ENCODE measurements around the gene CWH43.
"Not testable (repeated sequence)": the region's sequence is repeated elsewhere in the genome, so short reads cannot be mapped to it uniquely, and the experiment has no call there.

Gene CWH43

DNA sequence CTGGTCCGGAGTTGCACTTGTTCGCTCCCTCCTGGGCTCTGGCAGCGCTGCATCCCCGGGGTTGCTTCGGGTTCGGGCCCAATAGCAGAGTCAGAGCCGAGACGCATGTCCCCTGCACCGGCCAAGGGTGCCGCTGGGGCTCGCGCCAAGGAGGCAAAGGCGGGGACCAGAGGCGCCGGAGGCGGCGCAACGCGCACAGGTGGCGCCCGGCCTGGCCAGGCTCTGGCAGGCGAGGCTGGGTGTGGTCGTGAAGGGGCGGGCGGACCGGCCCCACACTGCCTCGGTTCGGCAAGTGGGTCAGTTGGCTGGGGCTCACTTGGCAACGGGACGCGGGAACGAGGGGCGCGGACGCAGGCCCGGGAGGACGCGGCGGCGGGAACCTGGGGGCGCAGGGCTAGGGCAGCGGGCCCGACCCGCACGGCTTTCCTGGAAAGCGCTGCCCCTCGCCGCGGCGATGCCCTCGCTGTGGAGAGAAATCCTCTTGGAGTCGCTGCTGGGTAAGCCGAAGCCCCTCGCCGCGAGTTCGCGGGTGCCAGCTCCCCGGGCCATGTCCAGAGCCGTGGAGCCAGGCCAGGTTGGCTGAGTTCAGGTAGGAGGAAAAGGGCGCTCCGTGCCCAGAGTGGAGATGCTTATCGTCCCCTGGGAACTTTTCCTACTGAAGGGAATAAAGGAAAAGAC, at the start of gene CWH43:
TSS of gene CWH43 (plus strand) at position 300 of the 678 bp plus-strand sequence. CDS start at position 455, 155 bp downstream.
- DNase-seq (ENCODE audit: low read depth), result no peak

DNA sequence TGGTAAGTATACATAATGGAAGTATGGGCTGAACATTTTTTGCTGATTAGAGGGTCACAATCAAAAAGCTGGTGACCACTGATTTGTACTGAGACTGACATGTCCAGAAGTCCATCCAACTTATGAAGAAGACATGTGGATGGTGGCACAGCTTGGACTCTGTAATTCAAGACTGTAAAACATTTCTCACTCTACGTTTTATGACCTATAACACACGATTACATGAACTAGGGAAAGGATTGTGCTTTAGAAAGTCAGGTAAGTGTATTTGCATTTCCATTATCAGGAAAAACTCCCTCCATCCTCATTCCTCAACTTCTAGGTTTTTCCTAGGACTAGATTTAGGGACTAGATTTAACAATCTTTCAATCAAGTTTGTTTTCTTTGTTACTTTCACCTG, 49.0 kb upstream of the CWH43 start:
- no peak for DNase-seq (ENCODE audit: low read depth)

DNA sequence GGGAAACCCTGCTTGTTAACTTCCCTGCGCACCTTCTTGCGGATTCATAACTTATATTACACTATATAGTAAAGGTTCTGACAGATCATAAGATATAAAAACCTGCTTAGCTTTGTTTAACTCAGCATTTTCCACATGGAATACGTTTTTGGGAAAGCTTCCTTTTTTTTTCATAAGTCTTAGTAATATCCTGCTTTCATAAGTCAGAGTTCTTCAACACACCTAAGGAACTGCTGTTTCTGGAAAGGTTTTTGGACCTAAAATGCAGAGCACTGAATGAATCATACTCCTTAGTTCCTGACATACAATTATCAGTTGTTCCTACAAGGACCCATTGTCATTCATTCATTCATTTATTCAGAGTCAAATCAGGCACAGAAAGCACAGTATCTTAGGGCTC, 47.2 kb upstream of the CWH43 start:
- DNase-seq (ENCODE audit: low read depth), result no peak

DNA sequence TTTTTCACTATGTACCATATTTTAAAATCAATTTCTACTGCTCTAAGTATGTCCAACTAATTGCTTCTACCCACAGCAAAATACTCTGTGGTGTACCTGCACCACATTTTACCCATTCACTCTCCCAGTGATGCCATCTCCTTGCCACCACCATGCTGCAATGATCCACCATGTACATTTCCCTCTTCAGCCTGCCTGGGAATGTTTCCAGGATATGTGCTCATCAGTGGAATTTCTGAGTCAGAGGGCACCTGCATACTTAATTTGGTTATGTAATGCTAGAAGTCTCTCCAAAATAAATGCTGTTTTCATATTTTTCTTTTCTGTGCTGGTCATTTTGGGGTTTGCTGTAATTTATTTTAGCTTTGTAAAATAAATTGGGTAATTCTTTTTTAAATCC, 46.3 kb upstream of the CWH43 start:
- DNase-seq (ENCODE audit: low read depth), result no peak

DNA sequence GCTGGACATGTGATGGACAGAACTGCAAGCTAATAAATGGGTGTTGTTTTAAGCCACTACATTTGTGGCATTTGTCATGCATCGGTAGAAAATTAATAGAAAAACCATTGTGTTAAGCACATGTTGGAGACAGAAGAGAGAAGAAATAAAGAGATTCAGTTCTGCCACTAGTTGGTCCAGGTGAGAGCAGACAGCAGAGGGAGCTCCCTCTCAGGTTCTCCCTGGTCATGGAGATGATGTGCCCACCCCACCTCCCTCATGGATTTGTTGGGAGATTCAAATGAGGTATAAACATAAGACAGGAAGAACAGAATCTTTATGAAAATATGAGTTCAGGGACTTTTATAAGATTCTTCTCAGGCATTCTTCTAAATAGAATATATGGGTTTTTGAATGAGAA, 42.7 kb upstream of the CWH43 start:
- no peak for DNase-seq (ENCODE audit: low read depth)

DNA sequence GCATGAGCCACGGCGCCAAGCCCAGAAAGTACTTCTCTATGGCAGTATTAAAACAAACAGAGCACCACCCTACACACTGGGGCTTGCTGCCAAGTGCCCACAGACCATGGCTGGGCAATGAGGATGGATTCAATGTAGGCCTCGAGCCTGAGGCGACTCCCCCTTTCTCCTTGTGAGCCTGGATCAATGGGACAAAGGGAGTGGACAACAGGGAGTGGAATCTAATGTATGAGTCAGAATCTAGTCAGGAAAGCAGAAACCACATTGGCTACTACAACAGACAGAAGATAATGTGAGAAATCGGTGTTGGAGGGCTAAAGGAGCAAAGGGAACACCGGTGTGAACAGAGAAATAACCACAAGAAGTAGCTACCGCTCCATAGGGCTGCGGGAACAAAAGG, 41.8 kb upstream of the CWH43 start:
- no peak for DNase-seq (ENCODE audit: low read depth)

DNA sequence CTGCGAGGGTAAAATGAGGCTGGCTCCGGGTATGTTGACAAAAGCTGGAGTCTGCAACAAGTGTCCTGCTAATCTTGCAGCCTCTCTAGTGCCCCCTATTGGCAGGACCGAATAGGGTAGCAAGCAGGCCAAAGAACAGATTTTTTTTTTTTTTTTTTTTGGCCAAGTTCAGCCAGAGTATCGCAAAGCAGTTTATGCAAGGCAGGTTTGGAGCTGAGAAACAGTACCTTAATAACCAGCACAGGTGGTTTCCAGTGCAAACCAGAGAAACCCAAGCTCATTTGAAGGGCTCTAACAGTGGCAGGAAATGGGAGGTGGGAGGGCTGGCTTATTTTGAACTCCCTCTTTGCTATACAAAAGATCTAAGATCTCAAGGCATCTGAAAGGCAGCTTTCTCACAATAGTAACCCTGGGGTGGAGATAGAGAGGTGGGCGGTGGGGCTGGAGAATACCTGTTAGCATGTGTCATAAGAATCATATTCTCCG, 41.3 kb upstream of the CWH43 start:
- DNase-seq (ENCODE audit: low read depth), result peak; percentile 34

DNA sequence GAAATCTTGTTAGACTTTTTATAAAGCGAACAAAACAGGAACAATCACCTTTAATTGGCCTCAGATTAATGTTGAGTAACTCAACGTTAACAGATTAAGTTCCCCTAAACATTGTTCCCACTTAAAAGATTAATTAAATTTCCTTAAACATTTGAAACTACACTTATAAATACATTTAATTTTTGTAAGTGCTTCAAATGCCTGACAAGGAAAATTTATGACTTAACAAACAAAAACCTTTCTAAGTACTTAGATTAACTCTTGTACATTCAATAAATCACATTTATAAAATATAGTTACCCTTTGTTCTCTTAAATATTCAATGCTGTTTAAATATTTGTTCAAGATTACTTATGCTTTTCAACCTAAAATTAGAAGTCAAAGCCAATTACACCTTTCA, 40.1 kb upstream of the CWH43 start:
- DNase-seq (ENCODE audit: low read depth), result no peak

DNA sequence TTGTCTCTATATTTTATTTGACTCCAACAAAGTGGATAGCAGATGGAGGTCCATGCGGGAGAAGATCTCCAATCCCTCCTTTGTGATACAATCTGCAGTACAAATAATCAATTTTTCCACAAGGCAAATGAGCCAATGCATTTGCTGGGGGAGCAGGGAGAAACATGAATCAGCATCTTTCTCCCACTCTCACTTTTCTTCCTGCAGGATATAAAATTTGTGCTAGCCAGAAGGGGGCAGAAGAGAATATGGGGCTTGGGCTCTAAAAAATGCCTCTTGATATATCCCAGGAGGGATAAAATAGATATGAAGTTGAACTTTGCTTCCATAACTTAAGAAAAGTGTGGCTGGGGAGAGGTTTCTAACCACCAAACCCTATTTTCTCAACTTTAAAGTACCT, 38.3 kb upstream of the CWH43 start:
- DNase-seq (ENCODE audit: low read depth), result no peak

DNA sequence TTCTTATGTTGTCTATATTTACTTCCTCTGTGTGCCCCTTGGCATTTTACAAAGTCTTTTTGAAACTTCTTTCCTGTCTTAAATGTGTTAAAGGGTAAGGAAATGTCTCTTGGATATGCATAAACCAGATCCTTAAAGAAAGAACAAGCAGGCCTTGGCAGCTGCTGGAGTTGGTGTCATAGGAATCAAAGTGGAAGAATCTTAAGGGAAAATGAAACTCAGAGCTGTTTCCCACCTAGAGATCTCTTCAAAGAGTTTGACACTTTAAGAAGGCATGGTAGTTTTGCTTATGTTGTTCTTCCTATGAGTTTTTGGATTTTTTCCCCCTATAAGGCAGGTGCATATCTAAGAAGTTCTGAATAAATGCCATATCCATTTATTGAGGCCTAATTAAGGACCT, 37.0 kb upstream of the CWH43 start:
- DNase-seq (ENCODE audit: low read depth), result no peak

DNA sequence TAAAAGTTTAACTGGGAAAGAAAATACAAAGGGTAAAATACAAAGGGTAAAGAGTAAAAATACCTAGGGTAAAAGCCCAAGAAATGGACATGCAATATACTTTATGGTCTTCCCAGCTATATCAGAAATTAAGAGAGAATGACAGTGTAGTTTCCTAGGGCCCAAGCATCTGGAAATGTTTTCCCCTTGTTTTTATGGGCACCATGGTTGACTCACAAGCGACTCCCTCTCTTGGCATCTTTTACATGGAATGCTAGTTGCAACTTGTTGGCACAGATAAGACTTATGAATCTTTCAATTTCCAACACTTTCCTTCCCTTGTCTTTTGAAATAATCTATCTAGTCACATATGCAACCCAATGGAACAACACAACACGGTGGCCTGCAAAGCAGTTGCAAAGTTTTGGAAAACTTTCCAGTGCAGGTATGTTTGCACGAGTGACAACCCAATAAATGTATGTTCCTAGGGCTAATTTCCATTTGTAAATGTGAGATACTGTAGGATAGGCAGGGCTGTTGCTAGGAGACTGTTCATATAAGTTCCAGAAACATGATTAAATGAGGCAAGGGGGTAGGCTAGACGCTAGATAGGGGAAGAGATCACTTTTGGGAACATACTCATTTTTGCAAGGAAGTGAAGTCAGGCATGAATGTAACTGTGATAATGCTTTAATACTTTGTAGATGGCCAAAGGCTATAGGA, 36.4 kb upstream of the CWH43 start:
- DNase-seq (ENCODE audit: low read depth), result no peak

DNA sequence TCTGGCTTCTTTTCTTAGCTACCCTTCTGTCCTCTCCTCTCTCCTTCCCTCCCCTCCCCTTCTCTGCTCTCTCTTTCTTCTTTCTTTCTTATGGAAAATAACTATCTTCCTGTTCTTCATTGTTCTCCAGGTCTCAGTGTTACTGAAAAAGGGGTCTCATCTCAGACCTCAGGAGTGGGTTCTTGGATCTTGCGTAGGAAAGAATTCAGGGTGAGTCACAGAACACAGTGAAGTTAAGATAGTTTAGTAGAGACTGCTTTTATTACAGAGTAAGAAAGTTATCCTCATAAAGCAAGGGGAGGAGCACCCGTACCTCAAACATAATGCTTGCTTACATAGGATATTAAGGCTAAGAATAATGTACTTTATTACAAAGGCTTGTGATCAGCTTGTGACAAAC, 31.8 kb upstream of the CWH43 start:
- DNase-seq (ENCODE audit: low read depth), result no peak

DNA sequence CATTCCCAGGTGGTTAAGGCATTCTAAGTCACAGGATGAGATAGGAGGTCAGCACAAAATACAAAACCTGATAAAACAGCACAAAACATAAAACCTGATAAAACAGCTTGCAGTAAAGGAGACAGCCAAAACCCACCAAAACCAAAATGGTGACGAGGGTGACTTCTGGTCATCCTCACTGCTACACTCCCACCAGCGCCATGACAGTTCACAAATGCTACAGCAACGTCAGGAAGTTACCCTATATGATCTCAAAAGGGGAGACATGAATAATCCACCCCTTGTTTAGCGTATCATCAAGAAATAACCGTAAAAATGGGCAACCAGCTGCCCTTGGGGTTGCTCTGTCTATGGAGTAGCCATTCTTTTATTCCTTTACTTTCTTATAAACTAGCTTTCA, 28.7 kb upstream of the CWH43 start:
- DNase-seq (ENCODE audit: low read depth), result not testable (repeated sequence)

DNA sequence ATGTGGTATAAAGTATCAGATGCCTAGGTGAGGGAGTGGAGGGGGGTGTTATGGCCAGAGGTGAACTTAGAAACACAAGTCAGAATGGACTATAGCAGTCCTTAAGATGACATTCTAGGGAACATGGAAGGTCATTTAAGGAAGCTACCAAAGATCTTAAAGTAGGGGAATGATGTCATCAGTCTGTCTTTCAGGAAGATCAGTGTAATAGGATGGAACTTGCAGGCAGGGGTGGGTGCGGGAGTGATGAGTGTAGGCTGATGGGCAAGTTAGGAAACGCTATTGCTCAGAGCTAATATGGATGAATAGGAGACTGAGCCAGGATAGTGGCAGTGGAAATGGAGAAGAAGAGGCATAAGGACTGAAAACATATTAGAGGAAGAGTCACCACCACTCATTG, 27.5 kb upstream of the CWH43 start:
- DNase-seq (ENCODE audit: low read depth), result no peak

DNA sequence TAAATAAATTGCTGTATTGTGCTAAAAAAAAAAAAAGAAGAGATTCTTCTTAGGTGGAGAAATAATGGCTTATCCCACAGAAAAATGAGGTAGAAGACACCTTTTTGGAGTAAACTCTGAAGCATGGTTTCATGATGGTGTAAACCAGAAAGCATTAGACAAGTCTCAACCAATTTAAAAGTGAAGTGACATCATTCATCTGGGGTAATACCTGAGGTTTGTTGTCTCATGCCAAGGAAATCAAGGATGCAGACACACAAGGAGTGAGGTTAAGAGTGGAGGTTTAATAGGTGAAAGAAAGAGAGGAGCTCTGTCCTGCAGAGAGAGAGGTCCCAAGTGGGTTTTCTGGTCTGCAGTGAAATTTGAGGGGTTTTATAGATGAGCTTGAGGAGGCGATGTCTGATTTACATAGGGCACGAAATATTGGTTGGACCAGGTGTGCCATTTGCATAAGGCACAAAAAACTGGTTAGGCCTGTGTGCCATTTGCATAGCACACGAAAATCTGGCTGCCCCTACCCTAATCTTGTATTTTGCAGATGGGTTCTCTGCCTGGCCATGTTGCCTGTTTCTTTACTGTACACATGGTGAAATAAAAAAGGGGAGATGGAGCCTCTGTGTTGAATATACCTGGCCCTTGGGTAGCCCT, 25.0 kb upstream of the CWH43 start:
- no peak for DNase-seq (ENCODE audit: low read depth)

DNA sequence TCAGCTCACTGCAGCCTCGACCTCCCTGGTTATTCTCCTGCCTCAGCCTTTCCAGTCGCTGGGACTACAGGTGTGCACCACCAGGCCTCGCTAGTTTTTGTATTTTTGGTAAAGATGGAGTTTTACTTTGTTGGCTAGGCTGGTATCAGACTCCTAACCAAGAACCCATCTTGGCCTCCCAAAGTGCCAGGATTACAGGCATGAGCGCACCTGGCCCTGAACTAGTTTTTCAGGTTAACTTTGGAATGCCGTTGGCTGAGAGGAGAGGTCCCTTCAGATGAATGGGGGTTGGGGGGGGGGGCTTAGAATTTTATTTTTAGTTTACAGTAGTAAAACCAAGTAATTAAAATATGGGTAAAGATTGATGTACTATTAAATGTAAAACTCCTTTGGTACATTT, 23.4 kb upstream of the CWH43 start:
- no peak for DNase-seq (ENCODE audit: low read depth)

DNA sequence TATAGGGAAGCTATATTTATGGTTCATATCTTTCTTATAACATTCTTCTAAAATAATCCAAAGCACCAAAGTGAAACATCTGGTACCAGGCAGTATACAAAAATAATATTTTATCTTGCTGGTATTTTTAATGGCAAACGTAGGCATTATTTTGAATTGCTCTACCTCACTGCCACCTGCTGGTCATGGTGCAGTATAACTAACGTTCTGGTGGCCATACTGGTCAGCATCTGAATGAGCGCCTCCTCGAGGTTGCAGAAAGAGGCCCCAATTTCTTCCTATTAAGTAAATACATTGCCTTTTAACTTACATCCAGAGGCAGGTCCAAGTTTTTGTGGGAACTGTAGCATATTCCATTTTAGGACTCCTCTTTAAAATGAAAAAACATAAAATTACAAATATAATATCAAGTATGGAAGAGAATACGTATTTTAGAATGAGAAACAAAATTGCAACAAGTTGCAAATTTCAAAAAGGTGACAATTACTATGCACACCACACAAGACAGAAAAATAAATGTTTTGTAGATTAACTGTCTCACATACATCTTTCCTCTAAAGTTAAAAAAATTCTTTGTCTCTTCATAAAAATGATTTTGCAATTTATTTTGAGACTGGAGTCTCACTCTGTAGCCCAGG, 22.9 kb upstream of the CWH43 start:
- DNase-seq (ENCODE audit: low read depth), result peak; percentile 58

DNA sequence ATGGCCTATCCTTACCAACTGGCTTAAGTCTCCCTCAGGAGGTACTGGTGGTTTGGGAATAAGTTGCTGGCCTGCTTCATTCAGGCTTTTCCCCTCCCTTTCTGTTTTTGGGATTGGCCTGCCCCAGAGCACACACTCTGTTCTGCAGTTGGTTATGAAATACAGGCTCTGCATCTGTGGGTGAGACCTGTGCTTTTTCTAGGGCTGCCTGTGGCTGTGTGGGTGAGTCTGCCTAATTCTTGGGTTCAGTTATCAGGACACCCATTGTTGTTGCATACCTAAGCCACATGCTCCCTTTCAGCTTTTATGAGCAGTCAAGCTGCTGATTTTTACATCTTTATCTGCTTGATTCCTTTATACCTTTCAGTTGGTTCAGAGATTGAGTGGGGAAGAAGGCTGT, 19.0 kb upstream of the CWH43 start:
- no peak for DNase-seq (ENCODE audit: low read depth)

DNA sequence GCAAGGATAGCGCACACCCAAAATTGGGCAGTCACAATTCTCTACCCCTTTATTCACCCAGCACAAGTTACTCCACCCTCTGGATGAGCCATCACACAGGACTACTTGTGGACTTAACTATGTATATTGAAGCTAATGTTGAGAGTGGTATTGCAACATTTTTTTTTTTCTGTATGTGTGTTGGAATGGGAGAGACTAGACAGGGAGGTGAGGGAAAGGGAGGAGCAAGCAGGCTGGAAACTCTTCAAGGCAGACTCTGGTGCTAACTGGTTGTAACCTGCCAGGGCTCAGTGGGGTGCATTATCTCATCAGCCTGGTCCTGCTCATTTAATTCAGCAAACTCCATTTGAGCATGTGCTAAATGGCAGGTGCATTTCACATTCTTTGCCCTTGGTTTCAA, 18.4 kb upstream of the CWH43 start:
- DNase-seq (ENCODE audit: low read depth), result no peak

DNA sequence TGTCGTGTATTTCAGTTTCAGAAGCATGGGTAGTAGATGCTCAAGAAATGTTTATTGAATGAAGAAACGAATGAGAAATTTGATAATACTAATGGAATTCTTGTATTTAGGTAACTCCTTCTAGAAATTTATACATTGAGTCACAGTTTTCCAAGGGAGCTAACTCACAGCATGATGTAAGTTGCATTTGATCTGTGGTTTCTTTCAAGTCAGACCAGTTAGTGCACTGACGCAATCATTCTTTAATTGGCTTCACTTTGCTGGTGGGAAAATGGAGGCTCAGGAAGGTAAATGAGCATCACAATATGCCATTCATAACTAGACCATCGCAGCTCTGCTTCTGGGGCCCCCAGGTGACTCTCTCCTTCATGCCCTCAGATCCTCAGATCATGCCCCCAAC, 17.3 kb upstream of the CWH43 start:
- DNase-seq (ENCODE audit: low read depth), result no peak

DNA sequence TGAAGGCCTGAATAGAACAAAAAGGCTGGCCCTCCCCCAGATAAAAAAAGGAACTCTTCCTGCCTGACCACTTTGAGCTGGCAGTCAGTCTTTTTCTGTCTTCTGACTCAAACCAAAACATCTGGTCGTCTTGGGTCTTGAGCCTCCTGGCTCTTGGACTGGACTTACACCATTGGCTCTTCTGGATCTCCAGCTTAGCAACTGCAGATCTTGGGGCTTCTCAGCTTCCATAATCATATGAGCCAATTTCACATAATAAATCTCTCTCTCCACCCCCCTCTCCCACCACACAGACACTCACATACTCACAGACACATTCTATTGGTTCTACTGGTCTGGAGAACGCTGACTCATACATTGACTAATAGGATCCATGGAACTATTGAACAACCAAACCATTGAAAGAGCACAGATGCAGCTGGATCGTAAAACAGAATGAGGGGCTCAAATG, 15.6 kb upstream of the CWH43 start:
- no peak for DNase-seq (ENCODE audit: low read depth)

DNA sequence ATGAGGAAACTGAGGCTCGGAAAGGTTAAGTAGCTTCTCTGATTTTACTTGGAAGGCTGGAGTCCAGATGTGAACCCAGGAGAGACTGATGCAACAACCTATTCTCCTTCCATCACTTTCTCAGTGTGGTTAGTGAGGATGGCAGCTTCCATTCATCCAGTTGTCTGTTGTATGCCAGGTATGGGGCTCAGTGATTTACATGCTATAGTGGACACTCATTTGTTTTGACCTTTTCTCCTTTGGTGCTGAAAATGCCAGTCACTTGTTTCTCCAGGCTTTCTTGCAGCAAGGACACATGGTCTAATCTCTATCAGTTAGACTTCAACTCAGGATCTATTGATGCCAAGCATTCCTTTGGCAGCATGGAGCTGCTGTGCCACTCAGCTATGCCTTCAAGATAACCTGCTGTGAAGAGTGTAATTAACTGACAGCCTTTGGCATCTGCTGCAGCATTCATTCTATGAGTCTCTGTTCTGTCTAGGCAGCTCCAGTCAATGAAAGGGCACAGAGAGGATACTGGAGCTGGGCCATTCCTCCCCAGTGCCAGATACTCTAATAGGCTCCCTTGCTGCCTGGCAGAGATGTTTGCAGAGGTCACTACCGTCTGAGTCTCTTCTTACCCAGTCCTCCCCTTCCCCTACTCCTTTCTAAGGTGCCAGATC, 11.0 kb upstream of the CWH43 start:
- DNase-seq (ENCODE audit: low read depth), result no peak

Measured in activated T-cell treated with anti-CD3 and anti-CD28 coated beads for 48 hours (primary cell).